Fibroblast of lung (primary cell): Measurements from ENCODE around the gene ITGBL1. TPM values are rescaled to one million over a fixed set of nuclear protein-coding genes. Genes with fewer than 3 reads are reported as not detected.

Experiments used
- DNase-seq, 2 donors: peaks; one replicate each; pipeline versions ENCODE4 v3.0.0 to v3.0.0-alpha.2; 2010; ENCODE audit warnings: low read depth in 2 of 2
- H2AFZ ChIP-seq: 2 replicates; pipeline ENCODE4 v1.5.1; 2012; ENCODE audit warnings: low read length, control low read depth, inconsistent platforms
- H3K27ac ChIP-seq: 2 replicates; pipeline ENCODE4 v1.5.1; 2011; ENCODE audit warnings: low read length, control low read depth; ENCODE audit not compliant: insufficient read depth
- H3K27me3 ChIP-seq: 2 replicates; pipeline ENCODE4 v1.5.1; 2011; ENCODE audit warnings: mild to moderate bottlenecking, low read length; ENCODE audit not compliant: control insufficient read depth, insufficient read depth
- H3K36me3 ChIP-seq: 2 replicates; pipeline ENCODE4 v1.5.1; 2011; ENCODE audit warnings: low read length; ENCODE audit not compliant: control insufficient read depth, insufficient read depth
- H3K4me1 ChIP-seq: 2 replicates; pipeline ENCODE4 v1.5.1; 2011; ENCODE audit warnings: low read length; ENCODE audit not compliant: control insufficient read depth, insufficient read depth; ENCODE audit errors: extremely low read depth
- H3K4me2 ChIP-seq: 2 replicates; pipeline ENCODE4 v1.5.1; 2011; ENCODE audit warnings: low read length, control low read depth; ENCODE audit not compliant: insufficient read depth; ENCODE audit errors: extremely low read depth
- H3K4me3 ChIP-seq, 4 experiments: fragments of 200-600 bp in 1 of 4; sonication (generic) in 1 of 4; replicated peaks in 1 of 4; 2 replicates each; pipeline ENCODE4 v1.5.1; 2011 to 2016; ENCODE audit warnings: low read length in 4 of 4, low read depth in 3 of 4, mild to moderate bottlenecking in 3 of 4, control low read depth in 2 of 4, inconsistent platforms in 1 of 4, mixed read lengths in 1 of 4; ENCODE audit not compliant: insufficient read depth in 1 of 4; ENCODE audit errors: control extremely low read depth in 1 of 4
- H3K79me2 ChIP-seq: 2 replicates; pipeline ENCODE4 v1.5.1; 2012; ENCODE audit warnings: mild to moderate bottlenecking, low read length, inconsistent platforms; ENCODE audit not compliant: control insufficient read depth, insufficient read depth
- H3K9ac ChIP-seq: 2 replicates; pipeline ENCODE4 v1.5.1; 2011; ENCODE audit warnings: mild to moderate bottlenecking, low read length, control low read depth; ENCODE audit not compliant: insufficient read depth
- H3K9me3 ChIP-seq: 2 replicates; pipeline ENCODE4 v1.5.1; 2012; ENCODE audit warnings: low read depth, low read length; ENCODE audit not compliant: control insufficient read depth, insufficient read depth
- H4K20me1 ChIP-seq: 2 replicates; pipeline ENCODE4 v1.5.1; 2011; ENCODE audit warnings: low read length; ENCODE audit not compliant: control insufficient read depth, insufficient read depth; ENCODE audit errors: extremely low read depth
- EZH2 ChIP-seq: IDR thresholded peaks from 2 replicates; pipeline ENCODE4 v1.5.1; 2012; ENCODE audit warnings: low read length, control low read depth, mild to moderate bottlenecking; ENCODE audit errors: missing control alignments
- polyA plus RNA-seq, 2 donors: library from polyadenylated mRNA; depleted of rRNA in 1 of 2; stranded (reverse) in 1 of 2; unstranded in 1 of 2; fragments of >200 nt; gene quantifications; 2 replicates each; pipeline ENCODE4 v1.2.1, GENCODE V29; 2011 to 2012; ENCODE audit warnings: missing spikeins in 1 of 2
- total RNA-seq: library from RNA; depleted of rRNA; stranded (reverse); fragments of >200 nt; gene quantifications from 2 replicates; pipeline ENCODE4 v1.2.1, GENCODE V29; 2014
- TF ChIP-seq, protein P1 (sequence below), 2 donors: IDR thresholded peaks in 1 of 2; conservative IDR thresholded peaks in 1 of 2; 1 replicate in 1 of 2; 2 replicates in 1 of 2; pipeline ENCODE4 v1.5.1; 2011 to 2012; ENCODE audit warnings: low read length in 2 of 2, control low read depth in 1 of 2, inconsistent platforms in 1 of 2, low read depth in 1 of 2, mild to moderate bottlenecking in 1 of 2

ITGBL1 gene
- total and polyA plus RNA-seq, 2 donors (not counting 1 experiment from before 2014, with no cell fraction given): 45.1 to 87.4 TPM

DNA sequence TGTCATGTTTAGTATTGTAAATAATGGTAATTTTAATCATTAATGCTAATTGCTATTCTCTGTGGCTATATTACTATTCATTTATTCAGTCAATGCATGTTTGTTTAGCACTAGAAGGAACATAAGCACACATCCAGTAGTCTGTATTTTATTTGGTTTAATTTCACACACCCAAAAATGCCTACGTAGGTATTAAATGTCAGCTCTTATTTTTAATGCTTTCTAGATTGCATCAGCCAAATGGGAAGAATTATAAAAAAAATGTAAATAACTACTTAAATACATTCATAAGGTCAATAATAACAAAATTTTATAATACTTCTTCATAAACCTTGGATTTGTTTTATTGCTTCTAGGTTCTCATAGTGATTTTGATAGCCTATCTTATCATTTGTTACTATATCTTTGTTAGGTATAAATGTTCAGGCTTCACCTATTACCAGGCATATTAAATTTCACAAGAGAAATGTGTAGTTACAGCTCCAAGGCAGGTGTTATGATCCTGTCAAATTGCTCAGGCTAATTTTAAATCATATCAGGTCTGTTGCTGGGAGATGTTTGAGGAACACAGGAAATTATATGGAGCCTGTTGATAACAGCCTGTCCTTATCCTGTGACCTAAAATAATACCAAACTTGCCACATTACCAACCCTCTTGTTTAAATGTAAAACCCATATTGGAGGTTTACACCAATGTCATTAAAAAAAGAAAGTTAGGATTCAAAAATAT, 34.4 kb downstream of the ITGBL1 start:
- no peaks in the 10 kb centered on the region for H3K79me2 ChIP-seq

DNA sequence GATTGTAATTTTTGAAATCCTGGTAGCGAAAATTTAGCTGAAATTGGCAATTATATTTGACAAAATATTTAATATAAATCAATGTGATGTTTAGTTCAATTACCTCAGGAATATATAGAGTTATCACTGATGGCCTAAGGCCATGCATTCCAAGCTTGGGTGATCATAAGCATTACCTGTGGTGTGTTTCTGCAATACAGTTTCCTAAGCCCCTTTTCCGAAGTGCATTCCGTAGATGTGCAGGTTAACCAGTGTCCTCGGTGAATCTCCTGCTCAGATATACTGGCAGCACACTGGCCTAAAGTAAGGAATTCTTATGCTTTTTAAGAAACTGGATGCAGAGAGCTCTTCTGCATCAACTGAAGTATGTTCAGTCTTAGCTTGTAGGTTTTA, 35.0 kb downstream of the ITGBL1 start:
- Histone ChIP-seq H3K4me2 (no peak overlapping the region), H3K9me3 (no peaks in the 10 kb centered on the region), H2AFZ (no peak overlapping the region), H3K4me1 (peaks cover 2% of the 10 kb centered on the region), H3K79me2 (no peaks in the 10 kb centered on the region), H3K27ac (no peak overlapping the region), H4K20me1 (no peaks in the 10 kb centered on the region), H3K4me3 (no peak overlapping the region), H3K27me3 (no peaks in the 10 kb centered on the region), H3K36me3 (no peaks in the 10 kb centered on the region), H3K9ac (no peak overlapping the region)
- TF ChIP-seq, protein P1, sequence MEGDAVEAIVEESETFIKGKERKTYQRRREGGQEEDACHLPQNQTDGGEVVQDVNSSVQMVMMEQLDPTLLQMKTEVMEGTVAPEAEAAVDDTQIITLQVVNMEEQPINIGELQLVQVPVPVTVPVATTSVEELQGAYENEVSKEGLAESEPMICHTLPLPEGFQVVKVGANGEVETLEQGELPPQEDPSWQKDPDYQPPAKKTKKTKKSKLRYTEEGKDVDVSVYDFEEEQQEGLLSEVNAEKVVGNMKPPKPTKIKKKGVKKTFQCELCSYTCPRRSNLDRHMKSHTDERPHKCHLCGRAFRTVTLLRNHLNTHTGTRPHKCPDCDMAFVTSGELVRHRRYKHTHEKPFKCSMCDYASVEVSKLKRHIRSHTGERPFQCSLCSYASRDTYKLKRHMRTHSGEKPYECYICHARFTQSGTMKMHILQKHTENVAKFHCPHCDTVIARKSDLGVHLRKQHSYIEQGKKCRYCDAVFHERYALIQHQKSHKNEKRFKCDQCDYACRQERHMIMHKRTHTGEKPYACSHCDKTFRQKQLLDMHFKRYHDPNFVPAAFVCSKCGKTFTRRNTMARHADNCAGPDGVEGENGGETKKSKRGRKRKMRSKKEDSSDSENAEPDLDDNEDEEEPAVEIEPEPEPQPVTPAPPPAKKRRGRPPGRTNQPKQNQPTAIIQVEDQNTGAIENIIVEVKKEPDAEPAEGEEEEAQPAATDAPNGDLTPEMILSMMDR (conservative IDR thresholded peaks at IDR 0.05 in 1 of 2, IDR thresholded peaks at IDR 0.05 in 1 of 2; ENCODE audit: low read depth in 1 of 2, low read length in 2 of 2): no peak
- TF ChIP-seq EZH2: no peak
- DNase-seq: no peak

More for the DNA sequence above, 34.4 kb downstream of the ITGBL1 start:
- no peak overlapping the region for H3K4me3 ChIP-seq
- H3K36me3 ChIP-seq: no peaks in the 10 kb centered on the region
- H3K4me2 ChIP-seq: no peak overlapping the region
- H3K4me1 ChIP-seq: peaks cover 2% of the 10 kb centered on the region
- DNase-seq: no peak
- no peaks in the 10 kb centered on the region for H3K9me3 ChIP-seq
- TF ChIP-seq, protein P1 (conservative IDR thresholded peaks at IDR 0.05 in 1 of 2, IDR thresholded peaks at IDR 0.05 in 1 of 2; ENCODE audit: low read depth in 1 of 2, low read length in 2 of 2): no peak
- no peak for TF ChIP-seq EZH2
- H3K27me3 ChIP-seq: no peaks in the 10 kb centered on the region
- no peaks in the 10 kb centered on the region for H4K20me1 ChIP-seq
- H2AFZ ChIP-seq: no peak overlapping the region
- H3K27ac ChIP-seq: no peak overlapping the region
- H3K9ac ChIP-seq: no peak overlapping the region

DNA sequence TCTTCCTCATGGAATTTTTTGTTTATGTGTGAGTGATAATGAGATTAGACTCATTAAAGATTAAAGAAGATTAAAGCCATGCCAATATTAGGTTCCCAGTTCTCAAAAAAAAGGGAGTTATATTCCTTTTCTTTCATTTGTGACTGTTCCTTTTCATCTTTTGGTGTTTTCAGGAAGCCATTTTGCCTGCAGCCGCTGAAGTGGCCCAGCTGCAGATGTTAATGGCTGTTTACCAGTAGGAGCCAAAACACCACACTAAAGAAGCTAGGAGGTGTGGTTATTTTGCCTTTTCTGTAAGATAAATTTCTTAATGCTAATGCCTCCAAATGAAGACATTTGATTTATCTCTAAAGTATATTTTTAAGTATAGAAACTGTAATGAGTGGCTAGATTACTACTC, 36.3 kb downstream of the ITGBL1 start:
- H4K20me1 ChIP-seq: no peaks in the 10 kb centered on the region
- no peak for TF ChIP-seq EZH2
- TF ChIP-seq, protein P1 (conservative IDR thresholded peaks at IDR 0.05 in 1 of 2, IDR thresholded peaks at IDR 0.05 in 1 of 2; ENCODE audit: low read depth in 1 of 2, low read length in 2 of 2): no peak
- no peaks in the 10 kb centered on the region for H3K36me3 ChIP-seq
- H3K9me3 ChIP-seq: no peaks in the 10 kb centered on the region
- no peak overlapping the region for H3K4me3 ChIP-seq
- H3K79me2 ChIP-seq: no peaks in the 10 kb centered on the region
- peaks cover 2% of the 10 kb centered on the region for H3K4me1 ChIP-seq
- H2AFZ ChIP-seq: no peak overlapping the region
- no peak overlapping the region for H3K27ac ChIP-seq
- no peak overlapping the region for H3K4me2 ChIP-seq
- no peak overlapping the region for H3K9ac ChIP-seq
- DNase-seq: no peak
- H3K27me3 ChIP-seq: no peaks in the 10 kb centered on the region
